Embryonic facial prominence (tissue), 1 donor: ENCODE results near the gene TUBB4B.

Source experiments
- DNase-seq: peaks from one replicate; pipeline ENCODE4 v3.0.0-alpha.2; 2016; ENCODE audit errors: extremely low spot score

TUBB4B gene

GRCh38 chr9:137212520-137212919, 28.6 kb upstream of the TUBB4B start:
- DNase-seq, result no peak

- DNase-seq, result no peak
These were observed 27.7 kb upstream of the TUBB4B start for GRCh38 chr9:137213160-137214060.

- no peak for DNase-seq
These were observed 26.5 kb upstream of the TUBB4B start for GRCh38 chr9:137214620-137215019.

- no peak for DNase-seq
These were observed 25.7 kb upstream of the TUBB4B start for GRCh38 chr9:137215196-137215986.

- DNase-seq, result no peak
These were observed 24.7 kb upstream of the TUBB4B start for GRCh38 chr9:137216188-137216965.

- no peak for DNase-seq
These were observed 23.5 kb upstream of the TUBB4B start for GRCh38 chr9:137217276-137218211.

GRCh38 chr9:137218212-137218753, 22.8 kb upstream of the TUBB4B start:
- DNase-seq, result no peak

- no peak for DNase-seq
These were observed 22.3 kb upstream of the TUBB4B start for GRCh38 chr9:137218754-137219271.

GRCh38 chr9:137219757-137220316, 21.2 kb upstream of the TUBB4B start:
- DNase-seq, result no peak

GRCh38 chr9:137220317-137221094, 20.6 kb upstream of the TUBB4B start:
- no peak for DNase-seq

- no peak for DNase-seq
These were observed 20.0 kb upstream of the TUBB4B start for GRCh38 chr9:137221095-137221505.

GRCh38 chr9:137221506-137222111, 19.5 kb upstream of the TUBB4B start:
- DNase-seq, result no peak

- no peak for DNase-seq
These were observed 18.7 kb upstream of the TUBB4B start, which contains the start of gene RNF208 for GRCh38 chr9:137222190-137223077. Gene RNF208 (minus strand): TSS chr9:137222240. CDS start chr9:137221212, 1,028 bp downstream.

GRCh38 chr9:137223078-137223970, 17.8 kb upstream of the TUBB4B start:
- DNase-seq, result peak; percentile 91

GRCh38 chr9:137224830-137225694, 16.0 kb upstream of the TUBB4B start, which contains the start of gene CYSRT1:
Gene CYSRT1 (plus strand): TSS chr9:137225174. CDS start chr9:137225622, 448 bp downstream.
- no peak for DNase-seq
